HG02623 (cell line): Measurements from ENCODE around the gene TCAIM.
A peak's percentile ranks its signal among the peaks of the same experiment; 100 is the strongest.

Experiments
- ATAC-seq: cut with Tn5 transposase; IDR thresholded peaks from one replicate; pipeline ENCODE4 v1.9.1; 2021; ENCODE audit warnings: moderate library complexity; ENCODE audit not compliant: unreplicated experiment

The TCAIM gene

GRCh38 chr3:44338010-44338827 is at the start of gene TCAIM:
TCAIM (plus strand) TSS chr3:44338766; CDS start chr3:44354783, 16,017 bp downstream.
- peak; percentile 92 for ATAC-seq

- no peak for ATAC-seq
Measured at GRCh38 chr3:44289882-44290462, 48.6 kb upstream of the TCAIM start.

GRCh38 chr3:44292276-44292675 is 46.3 kb upstream of the TCAIM start:
- ATAC-seq = no peak

- ATAC-seq = no peak
Measured at GRCh38 chr3:44292947-44293346, 45.6 kb upstream of the TCAIM start.

- no peak for ATAC-seq
Measured at GRCh38 chr3:44297255-44297654, 41.3 kb upstream of the TCAIM start.

GRCh38 chr3:44301746-44302145 is 36.8 kb upstream of the TCAIM start:
- ATAC-seq = no peak

- no peak for ATAC-seq
Measured at GRCh38 chr3:44309500-44309899, 29.1 kb upstream of the TCAIM start.

GRCh38 chr3:44318891-44319311 is 19.7 kb upstream of the TCAIM start:
- ATAC-seq = no peak

GRCh38 chr3:44321335-44321734 is 17.2 kb upstream of the TCAIM start:
- no peak for ATAC-seq

- no peak for ATAC-seq
Measured at GRCh38 chr3:44323341-44323955, 15.1 kb upstream of the TCAIM start.

- ATAC-seq = no peak
Measured at GRCh38 chr3:44324584-44324983, 14.0 kb upstream of the TCAIM start.

- ATAC-seq = no peak
Measured at GRCh38 chr3:44326019-44326418, 12.5 kb upstream of the TCAIM start.

- no peak for ATAC-seq
Measured at GRCh38 chr3:44326515-44326914, 12.1 kb upstream of the TCAIM start.

GRCh38 chr3:44329946-44330345 is 8.6 kb upstream of the TCAIM start:
- ATAC-seq = no peak

- no peak for ATAC-seq
Measured at GRCh38 chr3:44330444-44330843, 8.1 kb upstream of the TCAIM start.

GRCh38 chr3:44334326-44334725 is 4.2 kb upstream of the TCAIM start:
- no peak for ATAC-seq

GRCh38 chr3:44337248-44337785 is 1.2 kb upstream of the TCAIM start:
- no peak for ATAC-seq

GRCh38 chr3:44338828-44339127 is 212 bp downstream of the TCAIM start:
- no peak for ATAC-seq

- ATAC-seq = no peak
Measured at GRCh38 chr3:44339181-44340057, 853 bp downstream of the TCAIM start.

- ATAC-seq = no peak
Measured at GRCh38 chr3:44340058-44340395, 1.5 kb downstream of the TCAIM start.

- ATAC-seq = no peak
Measured at GRCh38 chr3:44342176-44342790, 3.7 kb downstream of the TCAIM start.
